Activated CD4-positive, alpha-beta T cell treated with anti-CD3 and anti-CD28 coated beads, Interleukin-2, amount 50 U/mL, for 16 hours (primary cell): ENCODE results near the gene PATL1.

ENCODE experiments used
- DNase-seq: peaks from one replicate; pipeline ENCODE4 v3.0.0-alpha.2; 2020

Gene PATL1

DNA sequence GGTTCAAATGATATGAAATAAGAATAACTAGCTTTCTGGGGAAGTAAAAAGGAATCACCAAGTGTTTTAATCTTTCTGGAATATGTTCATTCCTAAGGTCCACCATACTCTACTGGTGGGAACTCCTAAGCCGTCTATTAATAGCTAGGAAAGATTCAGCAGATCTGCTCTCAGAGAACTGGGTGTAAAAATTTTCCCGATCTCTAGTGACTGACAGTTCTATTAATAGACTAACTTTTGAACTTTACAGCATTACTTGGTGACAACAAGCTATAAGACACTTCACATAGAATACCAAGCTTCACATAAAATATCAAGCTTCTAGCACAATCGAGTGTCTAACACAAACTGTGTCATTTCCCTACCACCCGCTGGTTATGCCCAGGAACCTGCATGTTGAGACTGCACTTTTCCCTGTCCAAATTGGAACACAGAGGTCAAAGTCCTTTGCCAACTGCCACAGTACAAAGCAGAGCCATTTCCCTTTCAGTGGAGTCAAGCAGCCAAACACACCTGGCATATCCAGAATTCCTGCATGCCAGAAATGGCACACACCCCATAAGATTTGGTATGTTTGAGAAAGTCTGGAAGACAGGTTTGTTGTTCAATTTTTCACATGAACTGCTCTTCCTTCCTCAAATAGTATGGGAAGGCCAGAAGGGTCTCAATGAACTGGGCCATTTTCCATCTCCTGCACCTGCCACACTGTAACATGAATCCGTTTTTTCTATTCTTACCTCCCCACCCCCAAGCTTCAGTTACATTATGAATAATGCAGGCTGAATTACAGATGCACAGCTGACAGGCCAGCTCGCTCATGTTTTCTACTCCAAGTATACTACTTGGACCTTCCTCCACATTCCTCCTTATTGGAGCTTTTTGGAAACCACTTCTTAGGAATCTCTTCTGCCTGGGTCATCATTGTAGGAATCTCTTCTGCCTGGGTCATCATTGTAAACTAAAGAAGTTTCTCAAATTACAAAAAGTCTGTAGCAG is 57.0 kb downstream of the PATL1 start:
- no peak for DNase-seq

DNA sequence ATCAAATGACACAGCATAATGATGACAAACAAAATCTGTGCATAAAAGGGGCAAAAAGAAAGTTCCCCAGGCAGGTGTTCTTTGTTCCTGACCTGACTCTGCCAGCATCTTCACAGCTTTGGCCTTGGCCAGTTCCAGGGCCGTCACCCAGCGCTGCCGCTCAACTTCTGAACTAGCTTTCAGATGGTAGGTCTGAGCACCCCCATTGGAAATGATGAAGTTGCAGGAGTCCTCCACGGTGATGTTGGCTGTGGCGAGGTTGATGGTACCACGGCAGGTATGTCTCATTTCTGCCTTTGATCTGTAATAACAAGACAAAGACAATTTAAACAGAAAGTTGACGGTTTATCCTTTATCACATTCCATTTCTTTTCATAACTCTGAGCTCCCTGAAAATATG is 58.5 kb downstream of the PATL1 start:
- peak; percentile 47 for DNase-seq

DNA sequence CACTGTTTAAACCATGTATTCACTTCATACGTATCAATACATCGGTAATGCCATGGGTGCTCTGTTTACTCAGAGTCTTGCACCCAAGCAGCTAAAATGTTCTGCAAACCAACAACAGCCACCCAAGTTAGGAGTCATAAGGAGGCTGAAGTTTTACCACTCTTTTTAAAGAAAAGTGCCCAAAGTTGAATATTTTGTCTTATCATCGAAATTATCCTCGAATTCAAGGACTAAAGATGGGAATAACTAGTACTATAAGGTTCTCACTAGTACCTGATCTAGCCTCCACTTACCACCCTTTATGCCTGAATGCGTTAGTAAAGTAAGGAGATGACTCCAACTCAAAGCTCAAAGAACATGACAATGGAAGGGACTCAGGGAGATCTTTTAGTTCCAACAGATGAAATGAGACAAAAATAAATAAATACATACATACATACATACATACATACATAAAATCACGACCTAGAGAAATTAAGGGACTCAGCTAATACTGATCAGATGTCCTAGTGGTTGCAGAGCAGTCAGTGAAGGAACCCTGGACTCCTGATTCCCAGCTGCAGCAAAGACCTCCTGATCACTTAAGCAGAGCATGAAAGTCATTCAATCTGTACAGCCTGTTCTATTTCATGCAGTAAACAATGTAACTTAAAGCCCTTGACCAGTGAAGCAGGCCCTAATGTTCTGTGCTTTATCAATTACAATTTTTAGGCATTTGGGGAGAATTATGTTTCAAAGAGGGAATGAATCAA is 61.0 kb downstream of the PATL1 start:
- no peak for DNase-seq

DNA sequence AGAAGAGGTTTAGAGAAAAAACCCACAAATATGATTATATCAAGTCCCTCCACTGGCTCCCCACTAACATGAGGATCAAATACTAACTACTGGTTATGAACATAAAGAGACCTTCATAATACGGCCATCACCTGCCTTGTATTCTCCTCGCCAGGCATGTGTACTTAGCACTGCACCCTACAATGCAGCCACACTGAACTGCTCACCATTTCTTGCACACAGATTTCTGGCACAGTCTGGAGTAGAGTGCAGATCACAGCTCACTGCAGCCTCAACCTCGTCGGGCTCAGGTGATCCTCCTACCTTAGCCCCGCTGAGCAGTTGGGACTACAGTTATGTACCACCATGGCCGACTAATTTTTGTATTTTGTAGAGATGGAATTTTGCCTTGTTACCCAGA is 66.4 kb downstream of the PATL1 start:
- DNase-seq: no peak

DNA sequence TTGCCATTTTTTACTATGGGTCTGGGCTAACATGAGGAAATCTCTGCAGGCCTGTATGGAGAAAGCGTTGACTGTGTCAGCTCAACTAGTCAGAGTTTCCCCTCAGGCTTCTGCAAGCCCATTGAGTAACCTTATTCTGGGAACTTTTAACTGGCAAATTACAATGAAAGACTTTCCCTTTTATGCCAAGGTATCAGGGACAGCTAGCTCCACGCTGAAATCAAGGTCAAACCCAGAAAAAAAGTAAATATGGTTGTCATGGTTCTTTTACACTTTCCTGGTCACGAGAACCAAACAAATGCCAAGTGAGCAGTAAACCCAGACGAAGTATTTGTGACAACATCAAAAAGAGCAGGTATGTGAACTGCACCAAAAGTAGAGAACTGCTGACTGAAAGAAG is 67.0 kb downstream of the PATL1 start:
- no peak for DNase-seq

DNA sequence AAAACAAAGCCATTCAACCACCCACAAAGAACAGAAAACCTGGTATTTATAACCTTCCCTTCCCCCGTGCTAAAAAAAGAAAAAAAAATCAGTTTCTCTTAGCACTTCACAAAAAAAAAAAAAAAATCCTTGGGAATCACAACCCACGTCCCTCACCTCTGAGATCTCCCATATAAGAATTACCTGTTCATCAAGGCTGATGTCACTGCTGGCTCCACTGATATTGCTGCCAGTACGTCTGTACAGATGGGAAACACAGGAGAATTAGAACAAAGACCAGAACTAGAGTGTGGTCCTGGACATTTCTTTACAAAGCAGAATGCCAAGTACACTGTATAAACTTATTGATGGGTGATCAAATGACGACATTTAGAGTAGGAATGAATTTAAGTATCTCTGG is 68.2 kb downstream of the PATL1 start:
- no peak for DNase-seq

DNA sequence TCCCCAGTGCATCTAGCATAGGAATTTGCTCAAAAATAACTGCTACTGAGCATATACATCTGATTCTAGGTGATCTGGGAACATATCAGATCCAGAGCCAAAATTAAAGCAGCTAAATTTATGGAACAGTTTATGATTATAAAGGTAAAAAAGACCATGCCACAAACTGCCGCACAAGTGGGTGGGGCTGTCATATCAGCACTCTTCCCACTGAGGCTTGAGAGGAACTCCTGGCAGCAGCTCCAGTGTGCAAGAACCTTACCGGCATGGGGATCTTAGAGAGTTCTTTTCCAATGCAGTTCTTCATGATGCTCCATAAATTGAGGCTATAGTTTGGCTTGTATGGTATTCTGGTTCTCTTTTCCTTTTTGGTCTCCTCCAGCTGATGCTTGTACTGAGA is 68.6 kb downstream of the PATL1 start:
- DNase-seq: no peak

DNA sequence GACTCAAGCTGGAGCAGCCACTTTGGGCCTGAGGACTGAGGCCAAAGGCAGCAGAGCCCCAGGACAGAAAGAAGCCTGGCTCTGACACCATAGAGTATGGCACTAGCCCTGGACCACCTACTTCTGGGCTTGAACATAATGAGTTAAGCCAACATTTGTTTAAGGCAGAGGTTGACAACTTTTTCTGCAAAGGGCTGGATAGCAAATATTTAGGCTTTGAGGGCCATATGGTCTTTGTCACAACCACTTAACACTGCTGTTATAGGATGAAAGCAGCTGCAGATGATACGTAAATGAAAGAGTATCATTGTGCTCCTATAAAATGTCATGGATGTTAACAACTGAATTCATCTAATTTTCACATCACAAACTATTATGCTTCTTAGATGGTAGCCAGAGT is 69.9 kb downstream of the PATL1 start:
- DNase-seq: no peak
